Upper lobe of left lung (tissue), 6 donors: ENCODE measurements around the gene MLXIPL. TPM values are rescaled to one million over a fixed set of nuclear protein-coding genes. Genes with fewer than 3 reads are reported as not detected.

Source experiments
- ATAC-seq, 2 donors: fragments of 200-7000 bp; cut with Tn5 transposase; one replicate each; pipeline ENCODE4 v1.9.1; 2022; ENCODE audit warnings: mild to moderate bottlenecking in 2 of 2, moderate library complexity in 2 of 2; ENCODE audit not compliant: low FRiP score in 2 of 2
- DNase-seq, 2 donors: peaks; one replicate each; pipeline ENCODE4 v3.0.0-alpha.2; 2019 to 2020
- H3K27ac ChIP-seq, 4 donors: fragments of 200-600 bp; sonication (generic); one replicate each; pipeline ENCODE4 v1.5.1; 2016 to 2019
- H3K27me3 ChIP-seq, 4 donors: fragments of 200-600 bp; sonication (generic); one replicate each; pipeline ENCODE4 v1.5.1; 2017 to 2019
- H3K36me3 ChIP-seq, 4 donors: fragments of 200-600 bp; sonication (generic); one replicate each; pipeline ENCODE4 v1.5.1; 2016 to 2019
- H3K4me1 ChIP-seq, 4 donors: fragments of 200-600 bp; sonication (generic); one replicate each; pipeline ENCODE4 v1.5.1; 2018 to 2019
- H3K4me3 ChIP-seq, 4 donors: fragments of 200-600 bp; sonication (generic); one replicate each; pipeline ENCODE4 v1.5.1; 2017 to 2019; ENCODE audit warnings: mild to moderate bottlenecking in 2 of 4, moderate library complexity in 1 of 4
- H3K9me3 ChIP-seq, 4 donors: fragments of 200-600 bp; sonication (generic); one replicate each; pipeline ENCODE4 v1.5.1; 2018 to 2019
- CTCF ChIP-seq, 6 experiments: fragments of 450-650 bp in 4 of 6; fragments of 200-600 bp in 2 of 6; sonication (generic) in 2 of 6; IDR thresholded peaks; one replicate each; pipeline ENCODE4 v1.5.1; 2016 to 2019; ENCODE audit warnings: antibody characterized with exemption in 6 of 6
- EP300 ChIP-seq, 4 donors: sonication (generic); formaldehyde crosslinking; IDR thresholded peaks; one replicate each; pipeline ENCODE4 v1.5.1; 2017; ENCODE audit warnings: antibody characterized with exemption in 4 of 4, control low read depth in 2 of 4
- POLR2A ChIP-seq, 4 donors: fragments of 450-650 bp; IDR thresholded peaks; one replicate each; pipeline ENCODE4 v1.5.1; 2016 to 2017; ENCODE audit warnings: antibody characterized with exemption in 4 of 4, mild to moderate bottlenecking in 2 of 4
- POLR2AphosphoS5 ChIP-seq, 2 donors: sonication (generic); formaldehyde crosslinking; IDR thresholded peaks; one replicate each; pipeline ENCODE4 v1.5.1; 2017; ENCODE audit warnings: antibody characterized with exemption in 2 of 2
- WGBS, 2 donors: methylation state at CpG; one replicate each; pipeline ENCODE4 v1.1.5; 2017 to 2018; 5-methylcytosine and 5-hydroxymethylcytosine counted together
- total RNA-seq, 6 donors: library from RNA; depleted of rRNA in 4 of 6; stranded (reverse); fragments of >200 nt in 4 of 6; gene quantifications; one replicate each; pipeline versions ENCODE4 v1.1.0 to v1.2.1, GENCODE V29; 2016 to 2021
- donor health status: DM: no; HTN: no; CAD: no; lungs with moderate emphysema.
- donor health status: DM: no; HTN: yes; CAD: no; lungs with severe emphysema.

The MLXIPL gene
- total RNA-seq, 6 donors from 2014 or later, result 8.1 to 39.8 (median 14.4) TPM

- 33 to 37% methylated on average over 3 of the region's 3 CpGs for WGBS, 2 donors
- peaks cover 0 to 28% (median 16%) of the 10 kb centered on the region in 4 donors for H3K27me3 ChIP-seq
- H3K9me3 ChIP-seq, result no peaks in the 10 kb centered on the region
- no peak for TF ChIP-seq POLR2AphosphoS5 (IDR thresholded peaks at IDR 0.05)
- no peak for TF ChIP-seq EP300 (IDR thresholded peaks at IDR 0.05)
- no peak for TF ChIP-seq POLR2A (IDR thresholded peaks at IDR 0.05)
- no peak for TF ChIP-seq CTCF (IDR thresholded peaks at IDR 0.05)
- DNase-seq, result no peak
- no peak overlapping the region for H3K4me3 ChIP-seq
- H3K36me3 ChIP-seq, result no peaks in the 10 kb centered on the region
- ATAC-seq, result no peak
- H3K27ac ChIP-seq, result no peak overlapping the region
- H3K4me1 ChIP-seq, result peaks cover 15 to 24% (median 21%) of the 10 kb centered on the region in 4 donors
Observed at GRCh38 chr7:73626814-73627213, 2.5 kb upstream of the MLXIPL start.

DNA sequence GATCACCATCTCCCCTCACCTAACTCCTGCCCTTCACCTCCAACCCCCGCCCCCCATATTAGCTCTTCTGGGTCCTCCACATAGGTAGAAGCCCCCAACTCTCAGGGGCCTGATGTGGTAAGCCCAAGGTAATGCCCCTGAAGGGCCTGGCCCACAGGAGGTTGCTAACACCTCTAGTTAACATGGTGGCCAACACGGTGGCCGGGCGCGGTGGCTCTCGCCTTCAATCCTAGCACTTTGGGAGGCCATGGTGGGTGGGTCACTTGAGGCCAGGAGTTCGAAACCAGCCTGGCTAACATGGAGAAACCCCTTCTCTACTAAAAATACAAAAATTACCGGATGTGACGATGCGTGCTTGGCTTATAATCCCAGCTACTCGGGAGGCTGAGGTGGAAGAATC, 954 bp upstream of the MLXIPL start:
- H3K27me3 ChIP-seq, result peaks cover 0 to 28% (median 16%) of the 10 kb centered on the region in 4 donors
- 87 to 93% methylated on average over 11 of the region's 11 CpGs for WGBS, 2 donors

GRCh38 chr7:73624669-73625001, 313 bp upstream of the MLXIPL start:
- Histone ChIP-seq H3K27me3 (peaks cover 0 to 28% (median 16%) of the 10 kb centered on the region in 4 donors), H3K4me3 (peak overlapping the region in 3 of 4 donors; percentile 49 to 65 (median 63)), H3K9me3 (no peaks in the 10 kb centered on the region), H3K36me3 (no peaks in the 10 kb centered on the region), H3K4me1 (peaks cover 15 to 24% (median 21%) of the 10 kb centered on the region in 4 donors), H3K27ac (no peak overlapping the region)
- ATAC-seq, result no peak
- no peak for DNase-seq
- TF ChIP-seq CTCF (IDR thresholded peaks at IDR 0.05), result no peak
- TF ChIP-seq POLR2A (IDR thresholded peaks at IDR 0.05), result no peak
- TF ChIP-seq EP300 (IDR thresholded peaks at IDR 0.05), result no peak
- TF ChIP-seq POLR2AphosphoS5 (IDR thresholded peaks at IDR 0.05), result no peak
- WGBS, 2 donors, result 51 to 59% methylated on average over 7 to 8 of the region's 9 CpGs

More for the DNA sequence above, 954 bp upstream of the MLXIPL start:
- no peak overlapping the region for H3K27ac ChIP-seq
- peaks cover 15 to 24% (median 21%) of the 10 kb centered on the region in 4 donors for H3K4me1 ChIP-seq
- TF ChIP-seq CTCF (IDR thresholded peaks at IDR 0.05), result no peak
- no peak for TF ChIP-seq EP300 (IDR thresholded peaks at IDR 0.05)
- no peak for TF ChIP-seq POLR2AphosphoS5 (IDR thresholded peaks at IDR 0.05)
- no peak for TF ChIP-seq POLR2A (IDR thresholded peaks at IDR 0.05)
- DNase-seq, result no peak
- no peaks in the 10 kb centered on the region for H3K36me3 ChIP-seq
- H3K9me3 ChIP-seq, result no peaks in the 10 kb centered on the region
- no peak overlapping the region for H3K4me3 ChIP-seq
- ATAC-seq, result no peak

DNA sequence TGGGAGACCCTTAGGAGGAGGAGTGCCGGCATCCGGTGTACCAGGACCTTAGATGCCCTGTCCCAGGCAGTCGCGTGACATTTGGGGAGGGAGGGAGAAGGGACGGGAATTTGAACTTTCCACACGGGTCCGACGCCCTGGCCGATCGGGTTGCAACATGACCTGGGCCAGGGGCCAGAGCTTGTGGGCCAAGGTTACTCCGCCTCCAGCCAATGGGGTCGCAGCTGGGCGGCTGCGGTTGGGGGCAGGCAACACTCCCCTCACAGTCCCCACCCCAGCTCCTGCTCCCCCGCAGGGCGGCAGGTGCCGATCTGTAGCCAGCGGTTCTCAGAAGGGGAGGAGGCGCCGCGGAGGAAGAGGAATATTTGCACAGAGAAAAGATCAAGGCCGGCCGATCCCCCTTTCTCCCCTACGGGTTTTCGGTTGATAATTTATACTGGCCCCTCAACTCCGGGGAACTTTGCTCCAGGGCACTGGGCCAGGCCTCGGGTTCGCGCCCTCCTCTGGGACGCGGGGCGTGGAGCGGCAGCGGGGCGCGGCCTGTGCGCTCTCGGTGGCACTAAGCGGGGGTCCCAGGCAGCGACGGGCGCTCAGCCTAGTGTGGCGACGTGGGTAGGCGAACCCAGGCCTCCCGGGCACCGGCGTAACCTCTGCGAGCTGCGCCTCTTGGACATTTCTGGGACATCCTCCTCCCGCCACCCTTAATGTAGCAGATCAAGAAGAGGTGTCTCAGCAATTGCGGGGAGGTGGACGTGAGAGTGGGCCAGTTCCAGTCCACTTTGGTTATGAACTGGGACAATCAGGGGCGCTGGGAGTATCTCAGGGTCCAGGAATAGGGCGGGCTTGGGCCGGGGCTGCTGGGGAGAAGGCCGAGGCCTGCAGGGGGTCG, 1.2 kb downstream of the MLXIPL start:
- peak overlapping the region in 3 of 4 donors; percentile 49 to 65 (median 63) for H3K4me3 ChIP-seq
- TF ChIP-seq EP300 (IDR thresholded peaks at IDR 0.05) (no peak), CTCF (IDR thresholded peaks at IDR 0.05) (no peak), POLR2A (IDR thresholded peaks at IDR 0.05) (no peak), POLR2AphosphoS5 (IDR thresholded peaks at IDR 0.05) (no peak)
- WGBS, 2 donors, result 4 to 7% methylated on average over 25 to 40 of the region's 58 CpGs
- ATAC-seq, result peak in 1 of 2 donors; percentile 56
- H3K27me3 ChIP-seq, result peaks cover 0 to 28% (median 16%) of the 10 kb centered on the region in 4 donors
- peak overlapping the region in 1 of 4 donors; percentile 39 for H3K27ac ChIP-seq
- peak; percentile 67 to 82 for DNase-seq
- H3K4me1 ChIP-seq, result peaks cover 15 to 24% (median 21%) of the 10 kb centered on the region in 4 donors
- H3K9me3 ChIP-seq, result no peaks in the 10 kb centered on the region
- H3K36me3 ChIP-seq, result no peaks in the 10 kb centered on the region
